Measurements from ENCODE around the gene HES7. TPM values are rescaled to one million over a fixed set of nuclear protein-coding genes. Genes with fewer than 3 reads are reported as not detected.

Gene HES7
- total RNA-seq, 1 experiment from 2014 or later, result not detected

- in situ Hi-C loops (cut with HindIII; ENCODE audit: low pct_unique_long_range_greater_than_20kb, low sequenced_read_pairs), result no loop called here
- no peak for DNase-seq (ENCODE audit: low read depth, low spot score)
Observed at GRCh38 chr17:8131844-8132441, 8.0 kb upstream of the HES7 start.

- in situ Hi-C loops (cut with HindIII; ENCODE audit: low pct_unique_long_range_greater_than_20kb, low sequenced_read_pairs), result no loop called here
- no peak for DNase-seq (ENCODE audit: low read depth, low spot score)
Observed at GRCh38 chr17:8128125-8128784, 4.3 kb upstream of the HES7 start.

- in situ Hi-C loops (cut with HindIII; ENCODE audit: low pct_unique_long_range_greater_than_20kb, low sequenced_read_pairs), result no loop called here
- peak; percentile 61 for DNase-seq (ENCODE audit: low read depth, low spot score)
Observed at GRCh38 chr17:8126491-8127066, 2.7 kb upstream of the HES7 start.

GRCh38 chr17:8125947-8126490, 2.1 kb upstream of the HES7 start:
- peak; percentile 53 for DNase-seq (ENCODE audit: low read depth, low spot score)
- in situ Hi-C loops (cut with HindIII; ENCODE audit: low pct_unique_long_range_greater_than_20kb, low sequenced_read_pairs), result no loop called here

GRCh38 chr17:8125154-8125946, 1.4 kb upstream of the HES7 start:
- in situ Hi-C loops (cut with HindIII; ENCODE audit: low pct_unique_long_range_greater_than_20kb, low sequenced_read_pairs), result no loop called here
- peak; percentile 85 for DNase-seq (ENCODE audit: low read depth, low spot score)

- DNase-seq (ENCODE audit: low read depth, low spot score), result no peak
- in situ Hi-C loops (cut with HindIII; ENCODE audit: low pct_unique_long_range_greater_than_20kb, low sequenced_read_pairs), result no loop called here
Observed at GRCh38 chr17:8124350-8125153, 646 bp upstream of the HES7 start.

- no peak for DNase-seq (ENCODE audit: low read depth, low spot score)
- in situ Hi-C loops (cut with HindIII; ENCODE audit: low pct_unique_long_range_greater_than_20kb, low sequenced_read_pairs), result no loop called here
Observed at GRCh38 chr17:8122924-8123694, 797 bp downstream of the HES7 start.

- in situ Hi-C loops (cut with HindIII; ENCODE audit: low pct_unique_long_range_greater_than_20kb, low sequenced_read_pairs), result no loop called here
- DNase-seq (ENCODE audit: low read depth, low spot score), result peak; percentile 34
Observed at GRCh38 chr17:8122422-8122923, 1.4 kb downstream of the HES7 start.

- in situ Hi-C loops (cut with HindIII; ENCODE audit: low pct_unique_long_range_greater_than_20kb, low sequenced_read_pairs), result no loop called here
Observed at GRCh38 chr17:8121681-8122421, 2.1 kb downstream of the HES7 start.

GRCh38 chr17:8121407-8121680, 2.6 kb downstream of the HES7 start:
- in situ Hi-C loops (cut with HindIII; ENCODE audit: low pct_unique_long_range_greater_than_20kb, low sequenced_read_pairs), result no loop called here
- no peak for DNase-seq (ENCODE audit: low read depth, low spot score)

More at GRCh38 chr17:8121681-8122421, 2.1 kb downstream of the HES7 start:
- peak; percentile 63 for DNase-seq (ENCODE audit: low read depth, low spot score)

- DNase-seq (ENCODE audit: low read depth, low spot score), result peak; percentile 89
- in situ Hi-C loops (cut with HindIII; ENCODE audit: low pct_unique_long_range_greater_than_20kb, low sequenced_read_pairs), result no loop called here
Observed at GRCh38 chr17:8120520-8121406, 3.1 kb downstream of the HES7 start.

GRCh38 chr17:8119581-8120519, 4.1 kb downstream of the HES7 start:
- in situ Hi-C loops (cut with HindIII; ENCODE audit: low pct_unique_long_range_greater_than_20kb, low sequenced_read_pairs), result no loop called here
- DNase-seq (ENCODE audit: low read depth, low spot score), result peak; percentile 96

GRCh38 chr17:8118769-8119580, 4.9 kb downstream of the HES7 start:
- peak; percentile 93 for DNase-seq (ENCODE audit: low read depth, low spot score)
- in situ Hi-C loops (cut with HindIII; ENCODE audit: low pct_unique_long_range_greater_than_20kb, low sequenced_read_pairs), result no loop called here

Data from SK-MEL-5 (cell line).